Effector CD8-positive, alpha-beta T cell (primary cell): ENCODE results near the gene RBFOX2.

Experiments
- DNase-seq: peaks from one replicate; lab custom pipeline; 2025; lab: John Stamatoyannopoulos, UW

Gene RBFOX2

GRCh38 chr22:35736701-35737100, 291.9 kb downstream of the RBFOX2 start:
- no peak for DNase-seq

- no peak for DNase-seq
These were observed 292.5 kb downstream of the RBFOX2 start for GRCh38 chr22:35736166-35736565.

GRCh38 chr22:35735542-35735941, 293.1 kb downstream of the RBFOX2 start:
- no peak for DNase-seq

- no peak for DNase-seq
These were observed 294.2 kb downstream of the RBFOX2 start for GRCh38 chr22:35734517-35734827.

GRCh38 chr22:35733791-35734516, 294.7 kb downstream of the RBFOX2 start:
- no peak for DNase-seq

- no peak for DNase-seq
These were observed 295.6 kb downstream of the RBFOX2 start for GRCh38 chr22:35733036-35733435.

- DNase-seq: no peak
These were observed 296.5 kb downstream of the RBFOX2 start for GRCh38 chr22:35732116-35732515.

- DNase-seq: no peak
These were observed 297.3 kb downstream of the RBFOX2 start for GRCh38 chr22:35731321-35731720.

- DNase-seq: no peak
These were observed 299.3 kb downstream of the RBFOX2 start for GRCh38 chr22:35729309-35729698.

- DNase-seq: no peak
These were observed 299.9 kb downstream of the RBFOX2 start for GRCh38 chr22:35728639-35729308.

- no peak for DNase-seq
These were observed 301.2 kb downstream of the RBFOX2 start for GRCh38 chr22:35727436-35727835.

GRCh38 chr22:35726933-35727332, 301.7 kb downstream of the RBFOX2 start:
- DNase-seq: no peak

GRCh38 chr22:35726398-35726797, 302.2 kb downstream of the RBFOX2 start:
- no peak for DNase-seq

GRCh38 chr22:35725521-35725920, 303.1 kb downstream of the RBFOX2 start:
- DNase-seq: no peak

GRCh38 chr22:35721960-35722359, 306.7 kb downstream of the RBFOX2 start:
- no peak for DNase-seq

GRCh38 chr22:35719212-35719875, 309.3 kb downstream of the RBFOX2 start:
- no peak for DNase-seq

- DNase-seq: no peak
These were observed 311.1 kb downstream of the RBFOX2 start, which contains the start of gene APOL5 for GRCh38 chr22:35717572-35717971. TSS of gene APOL5 (plus strand) at chr22:35717872. CDS start at chr22:35717872, 0 bp downstream.

- DNase-seq: no peak
These were observed 316.0 kb downstream of the RBFOX2 start for GRCh38 chr22:35712672-35713071.

- DNase-seq: no peak
These were observed 317.3 kb downstream of the RBFOX2 start for GRCh38 chr22:35711336-35711735.

- no peak for DNase-seq
These were observed 319.7 kb downstream of the RBFOX2 start for GRCh38 chr22:35708917-35709316.

- DNase-seq: no peak
These were observed 320.2 kb downstream of the RBFOX2 start for GRCh38 chr22:35708453-35708852.

- DNase-seq: no peak
These were observed 323.5 kb downstream of the RBFOX2 start for GRCh38 chr22:35705141-35705540.
